ENCODE results near the gene MTREX. TPM values are rescaled to one million over a fixed set of nuclear protein-coding genes. Genes with fewer than 3 reads are reported as not detected.

Gene MTREX
- total and polyA plus RNA-seq, 4 donors = 10.0 to 43.8 (median 23.7) TPM

- Histone ChIP-seq H3K9ac (ENCODE audit: low read depth in 1 of 2, low read length in 2 of 2) (no peak overlapping the region), H3K36me3 (ENCODE audit: control insufficient read depth in 4 of 4, insufficient read depth in 3 of 4, low read depth in 1 of 4, low read length in 3 of 4) (peaks cover 0 to 5% (median 0%) of the 10 kb centered on the region in 4 donors), H3K9me3 (ENCODE audit: control insufficient read depth in 4 of 4, low read length in 3 of 4) (no peaks in the 10 kb centered on the region), H3K27me3 (ENCODE audit: control insufficient read depth in 4 of 4, insufficient read depth in 4 of 4, low read length in 3 of 4) (no peaks in the 10 kb centered on the region), H3K4me3 (ENCODE audit: low read depth in 1 of 3, low read length in 3 of 3) (no peak overlapping the region), H3K4me1 (ENCODE audit: control insufficient read depth in 4 of 4, insufficient read depth in 4 of 4, low read length in 3 of 4) (peaks cover 0 to 21% (median 7%) of the 10 kb centered on the region in 4 donors), H3K27ac (ENCODE audit: low read depth in 1 of 2, low read length in 2 of 2) (no peak overlapping the region)
- no peak for DNase-seq (ENCODE audit: low spot score)
- TF ChIP-seq SP1 (IDR thresholded peaks at IDR 0.05) = no peak
- TF ChIP-seq TAF1 (conservative IDR thresholded peaks at IDR 0.05) = no peak
- TF ChIP-seq NR2F2 (IDR thresholded peaks at IDR 0.05) = no peak
- TF ChIP-seq, protein P1, sequence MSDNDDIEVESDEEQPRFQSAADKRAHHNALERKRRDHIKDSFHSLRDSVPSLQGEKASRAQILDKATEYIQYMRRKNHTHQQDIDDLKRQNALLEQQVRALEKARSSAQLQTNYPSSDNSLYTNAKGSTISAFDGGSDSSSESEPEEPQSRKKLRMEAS (IDR thresholded peaks at IDR 0.05) = no peak
- no peak for TF ChIP-seq GABPA (IDR thresholded peaks at IDR 0.05 in 1 of 2, conservative IDR thresholded peaks at IDR 0.05 in 1 of 2)
- TF ChIP-seq, protein P2, sequence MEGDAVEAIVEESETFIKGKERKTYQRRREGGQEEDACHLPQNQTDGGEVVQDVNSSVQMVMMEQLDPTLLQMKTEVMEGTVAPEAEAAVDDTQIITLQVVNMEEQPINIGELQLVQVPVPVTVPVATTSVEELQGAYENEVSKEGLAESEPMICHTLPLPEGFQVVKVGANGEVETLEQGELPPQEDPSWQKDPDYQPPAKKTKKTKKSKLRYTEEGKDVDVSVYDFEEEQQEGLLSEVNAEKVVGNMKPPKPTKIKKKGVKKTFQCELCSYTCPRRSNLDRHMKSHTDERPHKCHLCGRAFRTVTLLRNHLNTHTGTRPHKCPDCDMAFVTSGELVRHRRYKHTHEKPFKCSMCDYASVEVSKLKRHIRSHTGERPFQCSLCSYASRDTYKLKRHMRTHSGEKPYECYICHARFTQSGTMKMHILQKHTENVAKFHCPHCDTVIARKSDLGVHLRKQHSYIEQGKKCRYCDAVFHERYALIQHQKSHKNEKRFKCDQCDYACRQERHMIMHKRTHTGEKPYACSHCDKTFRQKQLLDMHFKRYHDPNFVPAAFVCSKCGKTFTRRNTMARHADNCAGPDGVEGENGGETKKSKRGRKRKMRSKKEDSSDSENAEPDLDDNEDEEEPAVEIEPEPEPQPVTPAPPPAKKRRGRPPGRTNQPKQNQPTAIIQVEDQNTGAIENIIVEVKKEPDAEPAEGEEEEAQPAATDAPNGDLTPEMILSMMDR (IDR thresholded peaks at IDR 0.05; ENCODE audit: low read depth, low read length, missing input control) = no peak
- 41% methylated on average over 2 of the region's 2 CpGs for WGBS
Measured at GRCh38 chr5:55393501-55394175, 85.8 kb downstream of the MTREX start.

- Histone ChIP-seq H3K36me3 (ENCODE audit: control insufficient read depth in 4 of 4, insufficient read depth in 3 of 4, low read depth in 1 of 4, low read length in 3 of 4) (peaks cover 3 to 37% (median 18%) of the 10 kb centered on the region in 4 donors), H3K4me1 (ENCODE audit: control insufficient read depth in 4 of 4, insufficient read depth in 4 of 4, low read length in 3 of 4) (peaks cover 0 to 3% (median 0%) of the 10 kb centered on the region in 4 donors), H3K4me3 (ENCODE audit: low read depth in 1 of 3, low read length in 3 of 3) (no peak overlapping the region), H3K27ac (ENCODE audit: low read depth in 1 of 2, low read length in 2 of 2) (no peak overlapping the region), H3K9ac (ENCODE audit: low read depth in 1 of 2, low read length in 2 of 2) (no peak overlapping the region), H3K9me3 (ENCODE audit: control insufficient read depth in 4 of 4, low read length in 3 of 4) (no peaks in the 10 kb centered on the region), H3K27me3 (ENCODE audit: control insufficient read depth in 4 of 4, insufficient read depth in 4 of 4, low read length in 3 of 4) (no peaks in the 10 kb centered on the region)
- TF ChIP-seq, protein P2 (IDR thresholded peaks at IDR 0.05; ENCODE audit: low read depth, low read length, missing input control) = peak; percentile 22
- TF ChIP-seq ATF3 (IDR thresholded peaks at IDR 0.05) (no peak), SP1 (IDR thresholded peaks at IDR 0.05) (no peak), EGR1 (IDR thresholded peaks at IDR 0.05; ENCODE audit: low read depth in 2 of 2) (no peak), RAD21 (IDR thresholded peaks at IDR 0.05) (peak in 1 of 2 donors; percentile 51)
- WGBS = 45% methylated on average over 2 of the region's 2 CpGs
- DNase-seq (ENCODE audit: low spot score) = no peak
Measured at GRCh38 chr5:55402199-55402598, 94.4 kb downstream of the MTREX start.

GRCh38 chr5:55406292-55406691 is 98.5 kb downstream of the MTREX start:
- no peak overlapping the region for H3K9ac ChIP-seq (ENCODE audit: low read depth in 1 of 2, low read length in 2 of 2)
- H3K9me3 ChIP-seq (ENCODE audit: control insufficient read depth in 4 of 4, low read length in 3 of 4) = no peaks in the 10 kb centered on the region
- H3K27ac ChIP-seq (ENCODE audit: low read depth in 1 of 2, low read length in 2 of 2) = no peak overlapping the region
- H3K4me1 ChIP-seq (ENCODE audit: control insufficient read depth in 4 of 4, insufficient read depth in 4 of 4, low read length in 3 of 4) = peaks cover 0 to 9% (median 0%) of the 10 kb centered on the region in 4 donors
- DNase-seq (ENCODE audit: low spot score) = no peak
- no peaks in the 10 kb centered on the region for H3K27me3 ChIP-seq (ENCODE audit: control insufficient read depth in 4 of 4, insufficient read depth in 4 of 4, low read length in 3 of 4)
- over 99% methylated on average over 2 of the region's 2 CpGs for WGBS
- peaks cover 0 to 26% (median 14%) of the 10 kb centered on the region in 4 donors for H3K36me3 ChIP-seq (ENCODE audit: control insufficient read depth in 4 of 4, insufficient read depth in 3 of 4, low read depth in 1 of 4, low read length in 3 of 4)
- H3K4me3 ChIP-seq (ENCODE audit: low read depth in 1 of 3, low read length in 3 of 3) = no peak overlapping the region
- TF ChIP-seq FOXA1 (IDR thresholded peaks at IDR 0.05) = no peak
- TF ChIP-seq YY1 (IDR thresholded peaks at IDR 0.05) = no peak
- TF ChIP-seq RAD21 (IDR thresholded peaks at IDR 0.05) = no peak
- no peak for TF ChIP-seq ZBTB33 (IDR thresholded peaks at IDR 0.05)

Measured in liver (tissue), 9 donors.